HG02885 (cell line): ENCODE data around the gene SLC47A1.
"Not testable (repeated sequence)": the region's sequence is repeated elsewhere in the genome, so short reads cannot be mapped to it uniquely, and the experiment has no call there.

ENCODE experiments used
- ATAC-seq: cut with Tn5 transposase; IDR thresholded peaks from one replicate; pipeline ENCODE4 v1.9.1; 2021; ENCODE audit warnings: mild to moderate bottlenecking; ENCODE audit not compliant: unreplicated experiment, poor library complexity

SLC47A1 gene

DNA sequence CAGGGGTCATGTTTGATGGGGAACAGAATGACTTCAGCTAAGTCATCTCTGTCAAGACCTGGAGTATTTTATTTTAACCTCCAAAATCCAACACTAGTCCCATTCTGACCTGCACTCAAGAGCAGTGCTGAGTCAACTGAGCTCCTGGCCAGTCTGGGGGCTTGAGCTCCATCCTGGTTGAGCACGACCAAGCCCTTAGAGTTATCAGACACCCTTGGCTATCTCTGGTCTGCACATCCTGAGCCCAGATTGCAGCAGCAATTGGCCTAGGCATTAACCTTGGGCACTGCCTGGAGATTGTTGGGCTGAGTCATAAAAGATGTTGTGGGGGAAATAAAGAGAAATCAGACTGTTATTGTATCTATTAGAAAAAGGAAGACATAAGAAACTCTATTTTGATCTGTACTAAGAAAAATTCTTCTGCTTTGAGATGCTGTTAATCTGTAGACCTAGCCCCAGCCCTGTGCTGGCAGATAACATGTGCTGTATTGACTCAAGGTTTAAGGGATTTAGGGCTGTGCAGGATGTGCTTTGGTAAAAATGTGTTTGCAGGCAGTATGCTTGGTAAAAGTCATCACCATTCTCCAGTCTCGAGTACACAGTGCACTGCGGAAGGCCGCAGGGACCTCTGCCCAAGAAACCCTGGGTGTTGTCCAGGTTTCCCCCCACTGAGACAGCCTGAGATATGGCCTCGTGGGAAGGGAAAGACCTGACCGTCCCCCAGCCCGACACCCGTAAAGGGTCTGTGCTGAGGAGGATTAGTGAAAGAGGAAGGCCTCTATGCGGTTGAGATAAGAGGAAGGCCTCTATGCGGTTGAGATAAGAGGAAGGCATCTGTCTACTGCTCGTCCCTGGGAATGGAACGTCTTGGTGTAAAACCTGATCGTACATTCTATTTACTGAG lies 14.0 kb upstream of the SLC47A1 start:
- not testable (repeated sequence) for ATAC-seq

DNA sequence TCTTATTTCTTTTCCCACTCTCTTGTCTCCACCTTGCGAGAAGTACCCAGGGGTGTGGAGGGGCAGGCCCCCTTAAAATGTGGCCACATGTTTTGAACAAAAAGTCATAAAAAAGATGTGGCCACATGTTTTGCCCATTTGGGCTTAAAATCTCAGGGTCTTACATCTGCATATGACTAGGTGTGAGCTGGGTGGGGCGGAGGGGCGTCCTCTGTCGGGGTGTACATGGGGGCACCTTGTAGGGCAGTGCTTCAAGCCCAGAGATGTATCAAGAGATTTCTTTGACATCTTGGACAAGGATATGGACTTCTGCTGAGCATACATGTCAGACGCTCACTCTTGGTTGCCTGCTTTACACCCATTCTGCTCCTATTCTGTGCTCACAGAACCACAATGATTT lies 13.0 kb upstream of the SLC47A1 start:
- no peak for ATAC-seq

DNA sequence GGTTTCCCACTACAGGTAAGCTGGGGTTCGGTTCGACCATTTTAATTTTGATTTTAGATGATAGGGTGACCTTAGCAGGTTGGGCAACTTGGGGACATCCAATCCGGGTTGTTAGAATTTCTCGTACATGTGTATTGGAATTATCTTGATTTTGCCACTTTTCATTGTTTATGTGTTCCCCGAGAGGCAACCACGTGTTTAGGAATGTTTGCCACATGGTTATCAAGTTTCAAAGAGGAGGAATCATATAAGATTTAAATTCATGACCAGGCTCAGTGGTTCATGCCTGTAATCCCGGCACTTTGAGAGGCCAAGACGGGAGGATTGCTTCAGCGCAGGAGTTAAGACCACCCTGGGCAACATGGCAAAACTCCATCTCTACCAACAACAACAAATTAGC lies 10.0 kb upstream of the SLC47A1 start:
- ATAC-seq = no peak

DNA sequence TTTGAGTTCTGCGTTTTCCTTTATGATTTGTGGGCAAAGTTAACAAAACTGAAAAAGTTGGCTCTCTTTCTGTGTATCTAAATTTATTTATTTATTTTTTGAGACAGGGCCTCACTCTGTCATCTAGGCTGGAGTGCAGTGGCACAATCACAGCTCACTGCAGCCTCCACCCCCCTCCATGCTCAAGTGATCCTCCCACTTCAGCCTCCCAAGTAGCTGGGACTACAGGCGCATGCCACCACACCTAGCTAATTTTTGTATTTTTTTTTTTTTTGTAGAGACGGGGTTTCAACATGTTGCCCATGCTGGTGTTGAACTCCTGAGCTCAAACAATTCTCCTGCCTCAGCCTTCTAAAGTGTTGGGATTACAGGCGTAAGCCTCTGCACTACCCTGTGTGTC lies 6.7 kb upstream of the SLC47A1 start:
- ATAC-seq = not testable (repeated sequence)

DNA sequence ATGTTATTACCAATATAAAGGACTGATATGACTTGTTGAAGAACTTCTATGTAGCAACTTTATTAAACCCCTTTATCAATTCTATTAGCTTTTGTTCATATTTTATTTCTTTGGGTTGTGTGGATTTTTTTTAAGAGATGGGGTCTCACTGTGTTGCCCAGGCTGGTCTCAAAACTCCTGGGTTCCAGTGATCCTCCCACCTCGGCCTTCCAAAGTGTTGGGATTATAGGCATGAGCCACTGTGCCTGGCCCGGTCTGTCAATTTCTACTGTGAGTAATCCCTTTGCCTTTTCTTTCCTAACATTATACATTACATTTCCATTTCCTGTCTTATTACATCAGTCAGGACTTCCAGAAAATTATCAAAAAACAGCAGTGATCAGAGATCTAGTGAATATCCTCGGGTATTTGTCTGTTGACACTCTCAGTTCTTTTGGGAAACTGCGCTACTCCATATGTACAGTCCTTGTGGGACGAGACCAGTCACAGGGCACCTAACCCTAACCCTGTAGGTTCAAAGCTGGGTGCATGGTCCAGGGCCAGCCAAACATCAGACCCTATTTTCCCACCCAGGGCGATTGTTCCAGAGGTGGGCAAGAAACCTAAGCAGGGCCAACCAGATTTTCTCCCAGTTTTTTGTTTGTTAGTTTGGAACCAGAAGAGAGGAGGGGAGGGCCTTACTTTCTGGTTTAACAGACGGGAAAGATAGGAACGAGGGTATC lies 1.7 kb upstream of the SLC47A1 start:
- ATAC-seq = no peak

DNA sequence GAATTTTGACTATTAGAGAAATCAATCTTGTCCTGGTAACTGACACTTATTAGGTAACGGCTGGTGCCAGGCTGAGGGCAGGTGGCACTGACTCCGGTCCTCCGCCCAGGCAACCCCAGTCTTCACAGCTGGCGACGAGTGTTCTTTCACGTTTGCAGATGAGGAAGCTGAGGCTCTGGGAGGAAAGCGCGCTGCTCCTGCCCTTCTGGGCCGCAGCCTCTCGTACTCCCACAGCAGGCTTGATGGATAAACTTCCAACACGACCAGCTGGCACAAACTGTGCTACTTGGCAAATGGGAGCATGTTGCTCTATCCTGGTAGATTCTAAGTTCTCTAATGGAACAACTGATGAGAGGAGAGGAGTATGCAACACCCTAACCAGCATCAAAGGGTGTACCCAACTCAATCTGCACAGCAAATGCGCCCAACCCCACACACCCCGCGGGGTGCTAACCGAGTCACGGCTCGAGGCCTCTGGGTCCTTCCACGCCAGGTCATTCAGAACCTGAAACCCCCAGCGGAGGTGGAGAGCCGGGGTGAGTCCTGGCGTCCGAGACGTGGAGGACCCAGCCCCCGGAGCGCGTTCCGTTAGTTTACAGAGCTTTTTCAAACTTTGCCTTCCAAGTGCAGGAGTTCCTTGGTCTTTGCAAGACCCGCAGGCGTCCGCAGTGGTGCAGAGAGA lies 477 bp upstream of the SLC47A1 start:
- no peak for ATAC-seq

DNA sequence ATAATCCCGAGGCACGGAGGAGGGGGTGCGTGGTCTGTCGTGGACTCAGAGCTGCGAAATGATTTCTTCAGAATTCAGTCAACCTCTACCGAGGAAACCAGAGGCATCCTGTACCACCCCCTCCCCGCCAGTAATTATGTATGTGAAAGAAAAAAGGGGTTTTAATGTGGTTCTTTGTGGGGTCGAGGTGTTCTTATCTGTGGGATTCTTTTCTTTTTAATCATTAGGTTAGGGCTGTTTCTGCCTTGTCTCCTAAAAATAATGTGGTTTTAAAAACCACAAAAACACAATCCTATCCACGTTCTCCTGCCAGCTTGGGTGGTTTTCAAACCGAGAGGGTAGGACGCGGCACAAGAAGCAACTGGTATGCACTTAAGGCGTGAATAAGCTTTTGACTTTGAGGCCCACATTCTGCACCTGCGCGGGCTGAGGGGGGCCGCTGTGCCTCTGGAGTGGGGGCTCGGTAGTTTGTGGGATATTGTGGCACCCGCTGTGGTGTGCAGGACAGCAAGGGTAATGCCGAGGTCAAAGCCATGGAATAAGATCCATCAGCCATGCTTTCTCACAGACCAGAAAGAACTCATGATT lies 1.0 kb downstream of the SLC47A1 start:
- no peak for ATAC-seq

DNA sequence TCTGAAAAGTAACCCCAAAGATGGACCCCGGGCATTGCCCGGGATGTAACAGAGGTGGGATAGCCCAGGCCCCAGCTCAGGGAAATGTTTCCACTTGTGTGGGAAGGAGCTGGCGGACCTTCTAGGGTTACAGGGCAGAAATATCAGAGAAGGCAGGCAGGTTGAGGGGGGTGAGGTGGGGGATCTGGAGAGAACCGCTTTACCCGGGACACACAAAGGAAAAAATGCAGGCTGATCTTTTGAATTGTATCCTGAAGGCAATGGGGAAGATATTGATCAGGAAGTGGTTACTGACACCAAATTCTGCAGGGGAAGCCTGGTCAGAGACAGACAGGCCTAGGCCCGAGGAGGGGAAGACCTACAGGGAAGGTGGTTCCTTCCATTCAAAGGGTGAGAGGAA lies 3.5 kb downstream of the SLC47A1 start:
- no peak for ATAC-seq

DNA sequence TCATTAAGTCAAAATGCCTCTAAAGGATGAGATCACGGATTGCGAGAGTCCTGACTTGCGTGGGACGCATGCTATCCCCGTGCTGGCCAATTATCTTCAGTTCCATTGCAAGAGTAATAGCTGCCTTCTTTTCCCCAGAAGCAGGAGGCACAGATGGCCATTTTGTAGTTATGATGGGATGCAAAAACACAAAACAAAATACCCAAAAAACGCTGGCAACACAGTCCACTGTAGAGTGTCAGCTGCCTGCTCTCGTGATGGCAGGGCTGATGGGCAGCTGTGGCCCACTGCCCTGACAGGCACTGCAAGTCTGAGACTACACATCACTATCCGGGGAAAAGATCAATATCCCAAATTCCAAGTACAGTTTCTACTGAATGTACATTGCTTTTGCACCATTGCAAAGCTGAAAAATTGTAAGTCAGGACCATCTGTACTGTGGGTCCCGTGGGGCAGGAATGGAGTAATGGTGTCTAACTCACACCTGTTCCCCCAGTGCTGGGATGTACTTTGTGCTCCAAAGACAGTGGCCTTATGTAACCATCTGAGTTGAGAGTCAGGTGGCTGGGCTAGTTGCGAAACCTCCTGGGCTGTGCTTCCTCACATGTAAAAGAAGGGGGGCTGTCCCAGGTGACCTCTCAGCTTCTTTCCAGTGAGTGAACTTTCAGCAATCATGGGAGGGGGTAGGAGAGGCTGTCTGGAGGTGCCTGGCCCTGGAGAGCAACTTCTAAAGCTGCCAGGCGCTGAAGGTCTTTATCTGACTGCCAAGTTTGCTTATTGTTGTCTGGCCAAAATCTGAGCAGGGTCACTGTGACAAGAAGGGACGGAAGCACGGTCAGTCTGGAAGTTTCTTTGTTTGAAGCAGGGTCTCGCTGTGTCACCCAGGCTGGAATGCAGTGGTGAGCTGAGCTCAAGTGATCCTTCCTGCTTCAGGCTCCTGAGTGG lies 4.7 kb downstream of the SLC47A1 start:
- ATAC-seq = no peak

DNA sequence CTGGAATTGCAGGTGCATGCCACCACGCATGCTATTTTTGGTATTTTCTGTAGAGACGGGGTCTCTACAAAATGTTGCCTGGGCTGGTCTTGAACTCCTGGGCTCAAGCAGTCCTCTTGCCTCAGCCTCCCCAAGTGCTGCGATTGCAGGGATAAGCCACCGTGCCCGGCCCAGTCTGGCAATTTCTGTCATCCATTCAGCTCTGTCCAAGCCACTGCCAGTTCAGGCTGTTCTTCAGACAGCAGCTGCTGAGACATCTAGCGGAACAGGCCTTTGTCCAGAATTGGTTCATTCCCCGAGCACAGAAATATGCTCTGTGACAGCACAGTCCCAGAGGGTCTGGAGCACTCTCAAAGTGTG lies 5.4 kb downstream of the SLC47A1 start:
- ATAC-seq = no peak

DNA sequence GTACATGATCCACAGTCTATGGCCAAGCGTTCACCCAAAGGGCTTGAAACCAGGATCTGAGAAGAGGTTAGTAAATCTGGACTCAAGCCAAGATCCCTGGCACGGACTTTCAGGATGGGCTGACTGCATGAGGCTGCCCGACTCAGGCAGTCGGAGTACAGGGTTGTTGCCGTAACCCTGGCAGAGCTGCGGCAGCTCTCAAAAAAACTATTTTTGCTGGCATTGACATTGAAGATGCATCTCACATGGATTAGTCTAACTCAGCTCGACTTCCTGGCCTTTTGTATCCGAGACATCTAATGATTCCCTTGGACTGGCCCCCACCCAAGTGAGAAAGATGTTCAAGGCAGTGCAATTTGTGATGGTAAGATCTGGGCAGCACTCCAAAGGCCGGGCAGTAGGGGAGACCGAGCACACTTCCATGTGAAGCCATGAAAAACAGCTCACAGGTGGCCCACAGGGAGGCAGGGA lies 6.2 kb downstream of the SLC47A1 start:
- no peak for ATAC-seq

DNA sequence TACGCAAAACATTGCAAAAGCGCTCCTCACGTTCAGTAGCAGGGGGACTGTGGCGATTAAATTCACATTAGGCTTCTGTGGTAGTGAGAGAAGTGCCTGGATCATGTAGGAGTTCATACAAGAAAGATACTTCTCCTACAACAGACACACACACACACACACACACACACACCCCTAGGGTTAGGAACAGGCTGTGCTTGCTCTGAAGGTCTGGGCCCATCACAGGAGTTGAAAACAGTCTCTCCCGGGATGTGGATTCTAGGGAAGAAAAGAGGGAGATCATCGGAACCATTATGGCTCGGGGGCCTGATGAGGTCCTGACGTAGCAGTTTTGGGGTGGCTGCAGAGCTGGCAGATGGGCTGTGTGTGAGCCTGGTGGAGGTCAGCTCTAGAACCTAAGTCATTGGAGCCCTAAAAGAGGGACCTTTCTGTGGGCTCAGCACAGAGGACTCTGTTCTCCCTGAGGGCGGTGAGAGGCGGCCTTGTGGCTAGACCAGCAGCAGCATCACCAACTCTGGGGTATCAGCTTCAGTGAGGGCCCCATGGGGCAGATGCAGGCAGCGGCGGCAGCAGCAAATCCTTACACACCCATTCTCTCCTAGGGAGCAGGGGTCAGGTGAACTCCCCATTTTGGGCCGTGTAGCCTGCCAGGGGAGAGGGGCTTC lies 7.2 kb downstream of the SLC47A1 start:
- ATAC-seq = no peak

DNA sequence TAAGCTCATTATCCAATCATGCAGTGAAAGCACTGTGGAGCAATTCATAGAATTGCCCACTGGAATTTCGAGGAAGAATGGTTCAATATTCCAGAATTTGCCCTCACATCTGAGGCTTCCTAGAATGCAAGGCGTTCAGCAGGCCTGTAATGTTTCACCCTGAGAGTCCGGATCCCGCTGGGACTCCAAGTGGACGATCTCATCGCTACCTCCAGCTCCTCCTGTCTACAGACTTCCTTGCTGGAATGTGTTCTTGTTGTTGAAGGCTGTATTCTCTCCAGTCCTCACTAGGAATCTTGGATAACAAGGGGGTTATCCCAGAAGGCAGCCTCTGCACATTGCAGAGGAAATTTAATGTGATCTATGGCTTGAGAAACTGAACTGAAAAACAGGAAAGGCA lies 7.8 kb downstream of the SLC47A1 start:
- ATAC-seq = no peak

DNA sequence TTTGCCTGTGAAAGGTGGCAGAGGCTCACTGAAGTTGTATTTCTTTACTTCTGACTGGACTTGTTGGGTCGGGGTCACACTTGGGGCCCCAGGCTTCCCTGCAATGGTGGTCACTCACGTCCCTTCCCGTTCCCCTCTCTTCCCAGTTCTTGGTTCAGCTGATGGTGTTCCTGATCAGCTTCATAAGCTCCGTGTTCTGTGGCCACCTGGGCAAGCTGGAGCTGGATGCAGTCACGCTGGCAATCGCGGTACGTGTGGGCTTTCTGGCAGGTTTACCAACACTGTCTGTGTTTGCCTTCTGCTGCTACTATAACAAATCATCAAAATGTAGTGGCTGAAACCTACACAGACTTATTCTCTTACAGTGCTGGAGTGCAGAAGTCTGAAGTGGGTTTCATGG lies 8.6 kb downstream of the SLC47A1 start:
- no peak for ATAC-seq

DNA sequence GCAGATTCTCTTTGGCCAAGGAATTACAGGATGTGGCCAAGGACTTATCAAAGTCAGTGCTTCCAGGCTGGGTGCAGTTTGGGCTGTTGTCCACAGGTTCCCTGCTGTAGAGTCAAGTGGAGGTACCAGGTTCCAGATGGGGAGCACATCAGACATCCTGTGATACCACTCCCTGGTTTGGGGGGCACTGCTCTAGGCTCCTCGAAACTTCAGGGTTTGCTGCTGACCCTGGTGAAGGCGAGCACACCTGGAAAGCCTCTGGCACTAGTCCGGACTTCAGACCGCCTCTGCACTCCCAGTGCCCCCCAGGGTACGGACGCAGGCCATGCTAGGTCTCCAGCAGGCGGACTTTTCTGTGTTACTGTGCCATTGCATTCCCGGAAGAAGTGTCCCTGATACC lies 10.7 kb downstream of the SLC47A1 start:
- ATAC-seq = no peak

DNA sequence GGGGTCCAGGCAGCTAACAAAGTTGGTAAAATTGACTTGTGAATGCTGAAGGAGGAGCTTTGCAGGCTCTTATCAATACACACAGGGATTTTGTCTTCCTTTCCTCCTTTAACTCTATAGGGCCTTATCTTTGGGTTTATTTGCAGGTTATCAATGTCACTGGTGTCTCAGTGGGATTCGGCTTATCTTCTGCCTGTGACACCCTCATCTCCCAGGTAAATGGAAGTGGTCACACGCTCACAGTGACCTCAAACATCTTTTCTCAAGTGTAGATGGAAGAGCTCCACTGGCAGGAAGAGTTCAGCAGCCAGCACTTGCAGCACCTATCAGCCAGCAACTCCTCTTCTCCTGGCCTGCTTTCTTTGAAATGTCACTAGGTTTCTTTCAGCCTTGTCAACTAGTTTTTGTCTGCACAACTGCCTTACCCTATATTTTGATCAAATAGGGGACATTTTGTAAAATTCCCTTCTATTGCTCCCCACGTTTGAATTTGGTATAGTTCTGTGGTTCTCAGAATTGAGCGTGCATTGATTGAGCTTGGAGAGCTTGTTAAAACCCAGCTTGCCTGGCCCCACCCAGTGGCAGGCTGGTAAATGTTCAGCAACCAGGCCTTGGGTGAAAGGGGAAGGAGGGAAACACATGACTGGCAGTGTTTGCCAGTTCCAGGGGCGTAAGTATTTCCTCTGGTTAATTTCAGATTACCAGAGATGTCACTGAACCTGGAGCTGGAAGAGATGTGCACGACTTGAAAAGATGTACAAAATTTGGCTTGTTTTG lies 12.8 kb downstream of the SLC47A1 start:
- no peak for ATAC-seq

DNA sequence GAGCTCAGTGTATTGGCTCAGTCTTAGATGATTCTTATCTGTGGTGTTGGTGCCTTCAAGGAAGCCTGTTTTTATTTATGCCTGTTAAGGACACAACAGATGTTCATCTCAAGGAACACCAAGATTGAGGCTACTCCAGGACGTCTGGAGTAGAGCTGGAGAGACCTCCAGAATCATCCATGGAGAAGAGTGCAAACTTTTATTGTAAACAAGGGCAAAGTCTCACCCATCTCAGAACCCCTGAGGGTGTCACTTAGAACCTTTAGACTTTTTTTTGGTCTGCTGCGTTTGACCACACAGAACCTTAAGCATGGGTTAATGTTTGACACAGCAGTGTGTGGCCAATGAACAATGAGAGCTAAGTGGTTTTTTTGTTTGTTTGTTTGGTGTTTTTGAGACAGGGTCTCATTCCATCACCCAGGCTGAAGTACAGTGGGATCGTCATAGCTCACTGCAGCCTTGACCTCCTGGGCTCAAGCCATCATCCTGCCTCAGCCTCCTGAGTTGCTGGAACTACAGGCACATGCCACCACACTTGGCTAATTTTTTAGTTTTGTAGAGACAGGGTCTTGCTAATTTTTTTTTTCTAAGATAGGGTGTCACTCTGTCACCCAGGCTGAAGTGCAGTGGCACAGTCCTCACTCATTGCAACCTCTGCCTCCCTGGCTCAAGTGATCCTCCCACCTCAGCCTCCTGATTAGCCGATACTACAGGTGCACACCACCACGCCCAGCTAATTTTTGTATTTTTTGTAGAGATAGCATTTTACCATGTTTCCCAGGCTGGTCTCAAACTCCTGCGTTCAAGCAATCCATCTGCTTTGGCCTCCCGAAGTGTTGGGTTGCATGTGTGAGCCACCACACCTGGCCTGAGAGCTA lies 16.3 kb downstream of the SLC47A1 start:
- no peak for ATAC-seq
